ENCODE results near the gene GATAD2B. TPM values are rescaled to one million over a fixed set of nuclear protein-coding genes. Genes with fewer than 3 reads are reported as not detected.
A peak's percentile ranks its signal among the peaks of the same experiment; 100 is the strongest.
"Not testable (repeated sequence)": the region's sequence is repeated elsewhere in the genome, so short reads cannot be mapped to it uniquely, and the experiment has no call there.

GATAD2B gene
- total RNA-seq, 2 donors from 2014 or later = 58.7 to 102 TPM

DNA sequence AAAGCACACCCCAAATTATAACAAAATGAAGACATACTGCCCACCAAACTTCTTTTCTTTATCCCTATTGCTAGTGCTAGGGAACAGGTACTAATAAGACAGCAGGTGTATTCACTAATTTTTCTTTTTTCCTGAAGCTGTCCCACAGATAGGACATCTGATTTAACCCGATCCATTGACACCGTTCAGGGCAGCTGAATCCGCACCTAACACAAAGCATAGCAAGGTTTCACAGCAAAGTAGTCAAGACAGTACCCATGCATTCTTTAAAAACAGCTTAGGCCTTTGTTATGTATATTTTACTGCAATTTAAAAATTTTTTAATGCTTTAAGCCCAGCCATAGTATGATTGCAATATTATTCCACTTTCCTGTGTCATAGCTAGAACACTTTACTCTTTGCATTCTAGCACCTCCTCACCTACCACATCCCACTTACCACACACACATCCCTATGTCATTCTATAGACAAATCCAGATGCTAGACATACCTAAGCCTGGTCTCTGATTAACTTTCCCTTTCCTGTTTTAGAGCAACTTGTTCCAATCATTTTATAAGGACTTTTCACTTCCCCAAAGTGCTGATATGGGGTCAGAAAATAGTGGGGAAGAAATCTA lies 40.4 kb downstream of the GATAD2B start:
- ATAC-seq (peak in 1 of 2 donors; percentile 50), DNase-seq (ENCODE audit: low spot score in 2 of 2) (no peak)
- no peak overlapping the region for H3K27ac Mint-ChIP-seq
- no peaks in the 10 kb centered on the region for H3K36me3 Mint-ChIP-seq
- no peaks in the 10 kb centered on the region for H3K9me3 Mint-ChIP-seq

DNA sequence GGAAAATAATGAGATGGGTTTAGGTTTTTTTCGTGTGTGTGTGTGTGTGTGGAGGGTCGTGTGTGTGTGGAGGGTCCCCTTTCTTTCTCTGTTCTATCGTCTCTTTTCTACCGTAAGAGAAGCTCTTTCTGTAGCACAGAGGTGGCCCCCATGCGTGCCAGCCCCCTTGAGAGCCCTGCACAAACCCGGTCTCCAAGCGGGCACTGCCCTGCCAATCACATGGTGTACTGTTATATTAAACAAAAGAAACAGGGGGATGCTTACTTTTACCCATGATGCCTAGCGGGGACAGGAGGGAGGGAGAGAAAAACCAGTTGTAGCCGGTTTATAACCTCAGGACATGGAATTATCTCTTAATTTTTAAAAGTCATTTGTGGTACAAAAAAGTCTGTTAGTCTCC lies 41.0 kb downstream of the GATAD2B start:
- ATAC-seq (no peak), DNase-seq (ENCODE audit: low spot score in 2 of 2) (no peak)
- Mint-ChIP-seq H3K9me3 (no peaks in the 10 kb centered on the region), H3K27ac (no peak overlapping the region), H3K36me3 (no peaks in the 10 kb centered on the region)

DNA sequence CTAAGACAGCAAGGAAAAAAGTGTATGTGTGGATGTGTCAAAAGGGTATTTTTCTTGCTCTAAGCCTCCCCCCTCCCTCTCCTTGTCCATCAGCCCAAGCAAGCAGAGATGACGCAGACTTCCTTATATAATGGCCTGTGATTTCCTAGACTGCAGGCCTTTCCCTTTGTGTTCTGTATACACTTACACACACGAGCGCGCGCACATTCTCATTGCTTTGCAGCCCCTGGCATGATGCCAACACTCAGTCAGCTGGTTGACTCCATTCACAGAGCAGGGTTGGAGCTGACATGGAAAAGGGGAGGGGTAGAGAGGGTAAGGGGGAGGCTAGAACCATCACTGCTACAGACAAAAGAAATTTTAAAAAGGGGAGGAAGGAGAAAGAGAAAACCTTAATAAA lies 41.8 kb downstream of the GATAD2B start:
- Mint-ChIP-seq H3K9me3 (no peaks in the 10 kb centered on the region), H3K36me3 (no peaks in the 10 kb centered on the region), H3K27ac (no peak overlapping the region)
- ATAC-seq (peak in 1 of 2 donors; percentile 50), DNase-seq (ENCODE audit: low spot score in 2 of 2) (no peak)

DNA sequence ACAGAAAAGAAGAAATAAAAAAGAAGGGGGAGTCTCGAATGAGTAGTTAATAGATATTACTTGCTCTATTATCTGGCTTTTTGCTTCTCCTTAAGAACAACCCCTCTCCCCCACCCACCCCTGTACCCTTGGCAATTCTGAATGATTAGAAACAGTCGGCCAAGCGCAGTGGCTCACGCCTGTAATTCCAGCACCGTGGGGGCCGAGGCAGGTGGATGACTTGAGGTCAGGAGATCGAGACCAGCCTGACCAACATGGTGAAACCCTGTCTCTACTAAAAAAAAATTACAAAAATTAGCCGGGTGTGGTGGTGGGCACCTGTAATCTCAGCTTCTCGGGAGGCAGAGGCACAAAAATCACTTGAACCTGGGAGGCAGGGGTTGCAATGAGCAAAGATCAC lies 42.7 kb downstream of the GATAD2B start:
- ATAC-seq = no peak
- H3K36me3 Mint-ChIP-seq = peaks cover 0 to 5% of the 10 kb centered on the region in 2 donors
- H3K27ac Mint-ChIP-seq = no peak overlapping the region
- no peak for DNase-seq (ENCODE audit: low spot score in 2 of 2)
- H3K9me3 Mint-ChIP-seq = no peaks in the 10 kb centered on the region

DNA sequence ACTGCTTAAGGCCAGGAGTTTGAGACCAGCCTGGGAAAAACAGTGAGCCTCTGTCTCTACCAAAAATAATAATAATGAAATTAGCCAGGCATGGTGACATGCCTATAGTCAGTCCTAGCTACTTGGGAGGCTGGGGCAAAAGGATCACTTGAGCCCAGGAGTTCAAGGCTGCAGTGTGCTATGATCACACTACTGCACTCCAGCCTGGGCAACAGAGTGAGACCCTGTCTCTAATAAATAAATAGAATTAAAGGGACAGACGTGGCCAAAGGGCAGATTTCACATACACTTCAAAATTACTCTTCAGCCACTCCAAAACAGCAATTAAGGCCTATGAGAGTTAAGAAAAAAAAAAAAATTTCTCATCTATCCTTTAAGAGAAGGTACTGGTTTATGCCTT lies 45.7 kb downstream of the GATAD2B start:
- ATAC-seq = no peak
- peaks cover 0 to 6% of the 10 kb centered on the region in 2 donors for H3K36me3 Mint-ChIP-seq
- DNase-seq (ENCODE audit: low spot score in 2 of 2) = no peak
- H3K27ac Mint-ChIP-seq = peak overlapping the region in 1 of 2 donors; percentile 44
- no peaks in the 10 kb centered on the region for H3K9me3 Mint-ChIP-seq

DNA sequence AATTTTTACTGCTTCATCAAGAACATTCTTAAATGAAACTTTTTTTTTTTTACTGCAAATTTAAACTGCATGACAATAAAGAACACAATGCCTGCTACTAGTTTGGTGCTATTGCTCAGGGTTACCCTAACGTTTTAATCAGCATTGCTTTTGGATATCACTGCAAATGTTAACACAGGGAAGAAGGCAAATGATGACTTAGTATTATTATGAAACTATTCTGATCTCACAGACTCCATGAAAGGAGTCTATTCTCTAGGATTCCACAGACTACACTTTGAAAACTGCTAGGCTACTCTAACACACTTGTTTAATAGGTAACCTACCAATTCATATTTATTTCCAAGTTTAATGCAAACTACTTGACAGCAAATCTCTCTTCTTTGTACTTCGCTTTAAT lies 49.8 kb downstream of the GATAD2B start:
- Mint-ChIP-seq H3K36me3 (peaks cover 0 to 6% of the 10 kb centered on the region in 2 donors), H3K9me3 (no peaks in the 10 kb centered on the region), H3K27ac (no peak overlapping the region)
- no peak for ATAC-seq
- DNase-seq (ENCODE audit: low spot score in 2 of 2) = no peak

DNA sequence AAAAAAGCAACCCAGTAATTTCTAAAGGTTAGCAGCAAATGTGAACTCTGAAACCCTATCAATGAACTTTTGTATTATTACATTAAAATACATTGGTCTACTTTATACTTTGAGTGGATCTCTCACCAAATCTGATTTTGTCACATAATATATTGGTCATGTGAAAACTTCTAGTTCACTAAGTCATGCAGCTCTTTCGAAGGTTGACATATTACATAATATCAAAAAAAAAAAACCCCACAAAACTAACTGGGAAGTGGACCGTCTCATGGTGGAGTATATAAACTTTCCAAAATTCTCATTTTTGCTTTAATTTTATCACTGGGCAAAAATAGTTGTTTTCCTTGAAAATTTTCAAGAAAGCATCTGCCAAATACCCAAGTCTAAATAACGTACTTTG lies 50.4 kb downstream of the GATAD2B start:
- Mint-ChIP-seq H3K36me3 (peaks cover 0 to 6% of the 10 kb centered on the region in 2 donors), H3K27ac (no peak overlapping the region), H3K9me3 (no peaks in the 10 kb centered on the region)
- ATAC-seq = no peak
- DNase-seq (ENCODE audit: low spot score in 2 of 2) = no peak

DNA sequence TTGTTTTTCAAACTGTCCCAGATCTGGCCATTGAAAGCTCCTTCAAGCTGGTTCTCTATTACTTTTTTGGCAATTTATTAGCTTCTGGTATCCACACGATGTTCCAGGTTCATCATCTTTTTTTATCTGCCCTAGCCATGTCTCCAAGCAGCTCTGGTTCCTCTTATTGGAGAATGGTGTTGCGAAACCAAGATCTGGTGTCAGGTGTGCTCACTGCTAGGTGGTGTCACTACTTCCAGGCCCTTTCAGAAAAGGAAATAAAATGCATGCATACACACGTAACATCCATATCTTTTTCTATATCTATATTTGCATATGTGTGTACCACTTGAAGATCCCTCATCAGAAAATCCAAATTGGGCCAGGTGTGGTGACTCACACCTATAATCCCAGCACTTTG lies 53.3 kb downstream of the GATAD2B start:
- H3K9me3 Mint-ChIP-seq = no peaks in the 10 kb centered on the region
- no peaks in the 10 kb centered on the region for H3K36me3 Mint-ChIP-seq
- DNase-seq (ENCODE audit: low spot score in 2 of 2) (no peak), ATAC-seq (no peak)
- no peak overlapping the region for H3K27ac Mint-ChIP-seq

DNA sequence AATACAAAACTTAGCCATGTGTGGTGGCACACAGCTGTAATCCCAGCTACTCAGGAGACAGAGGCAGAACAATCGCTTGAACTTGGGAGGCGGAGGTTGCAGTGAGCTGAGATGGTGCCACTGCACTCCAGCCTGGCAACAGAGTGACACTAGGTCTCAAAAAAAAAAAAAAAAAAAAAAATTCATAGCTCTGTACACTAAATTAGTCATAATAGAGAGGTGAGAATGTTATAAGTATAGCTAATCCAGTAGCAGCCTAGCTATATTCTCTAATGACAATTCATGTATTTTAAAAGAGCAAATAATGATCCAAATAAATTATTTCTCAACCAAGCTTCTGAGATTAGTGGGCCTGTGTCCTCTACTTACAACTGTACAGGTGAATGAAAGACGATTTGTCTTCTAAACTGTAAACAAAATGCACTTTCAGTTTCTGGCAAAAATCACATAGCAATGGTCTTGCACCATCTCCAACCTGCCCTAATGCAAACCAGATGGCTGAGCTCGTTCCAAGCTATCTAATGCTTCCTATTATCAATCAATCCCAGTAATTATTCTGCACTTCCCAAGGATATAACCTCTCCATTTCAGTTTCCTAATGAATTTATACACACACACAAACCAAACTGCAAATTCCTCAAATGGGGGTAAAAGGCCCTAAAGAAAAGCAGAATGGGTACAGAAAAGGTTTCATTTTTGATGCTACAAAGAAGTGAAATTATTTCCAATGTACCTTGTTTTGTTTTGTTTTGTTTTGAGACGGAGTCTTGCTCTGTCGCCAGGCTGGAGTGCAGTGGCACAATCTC lies 56.5 kb downstream of the GATAD2B start:
- H3K27ac Mint-ChIP-seq = no peak overlapping the region

DNA sequence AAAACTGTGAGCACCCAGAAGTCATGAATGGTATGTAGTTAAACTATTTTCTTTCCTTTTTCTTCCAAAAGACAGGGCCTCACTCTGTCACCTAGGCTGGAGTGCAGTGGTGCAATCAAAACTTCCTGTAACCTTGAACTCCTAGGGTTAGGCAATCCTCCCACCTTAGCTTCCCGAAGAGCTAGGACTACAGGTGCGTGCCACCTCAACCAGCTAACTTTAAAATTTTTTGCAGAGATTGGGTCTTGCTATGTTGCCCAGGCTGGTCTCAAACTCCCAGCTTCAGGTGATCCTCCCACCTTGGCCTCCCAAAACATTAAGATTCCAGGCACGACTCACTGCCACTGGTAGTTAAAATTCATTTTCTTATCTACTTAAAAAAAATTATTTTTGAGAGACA lies 62.5 kb downstream of the GATAD2B start:
- no peak for DNase-seq (ENCODE audit: low spot score in 2 of 2)

More for the DNA sequence above, 56.5 kb downstream of the GATAD2B start:
- ATAC-seq (peak in 1 of 2 donors; percentile 50), DNase-seq (ENCODE audit: low spot score in 2 of 2) (no peak)
- H3K36me3 Mint-ChIP-seq = no peaks in the 10 kb centered on the region
- H3K9me3 Mint-ChIP-seq = no peaks in the 10 kb centered on the region

DNA sequence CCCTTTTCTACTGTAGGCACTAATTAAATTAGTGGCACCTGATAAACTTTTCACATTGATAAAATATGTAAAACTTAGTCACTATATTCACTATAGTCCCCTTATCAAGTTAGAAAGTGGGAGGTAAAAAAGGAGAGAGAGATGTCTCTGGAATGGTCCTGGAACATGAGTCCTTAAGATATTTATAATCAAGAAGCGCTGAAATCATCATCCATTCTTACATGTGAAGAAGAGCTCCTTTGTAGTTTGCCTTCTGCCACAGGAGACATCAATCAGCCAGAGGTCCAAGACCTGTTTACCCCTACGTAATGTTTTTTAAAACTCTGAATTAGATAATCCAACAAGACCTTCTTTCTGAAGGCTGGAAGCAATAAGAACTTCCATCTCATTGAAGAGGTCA lies 65.3 kb downstream of the GATAD2B start:
- Mint-ChIP-seq H3K27ac (peak overlapping the region in 1 of 2 donors; percentile 16), H3K36me3 (peaks cover 0 to 15% of the 10 kb centered on the region in 2 donors), H3K9me3 (no peaks in the 10 kb centered on the region)
- DNase-seq (ENCODE audit: low spot score in 2 of 2) (no peak), ATAC-seq (no peak)

More for the DNA sequence above, 62.5 kb downstream of the GATAD2B start:
- H3K27ac Mint-ChIP-seq = no peak overlapping the region
- no peak for ATAC-seq
- no peaks in the 10 kb centered on the region for H3K9me3 Mint-ChIP-seq
- H3K36me3 Mint-ChIP-seq = peaks cover 0 to 9% of the 10 kb centered on the region in 2 donors

DNA sequence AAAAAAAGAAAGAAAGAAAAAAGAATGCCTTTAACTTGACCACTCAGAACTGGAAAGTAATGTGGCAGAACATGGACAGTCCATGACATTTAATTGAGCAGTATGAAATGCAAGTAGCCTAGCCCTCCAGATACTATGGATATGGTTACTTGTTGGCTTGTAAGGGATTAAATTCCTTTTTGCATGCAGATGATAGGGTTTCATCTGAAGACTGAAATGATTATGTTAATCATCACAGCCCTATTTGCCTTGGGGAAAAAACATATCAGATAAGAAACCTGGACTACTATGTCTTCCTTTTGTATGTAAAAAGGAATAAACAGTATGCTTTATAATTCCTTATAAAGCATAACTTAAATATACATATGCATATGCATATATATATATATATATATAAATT lies 66.0 kb downstream of the GATAD2B start:
- ATAC-seq = no peak
- no peak overlapping the region for H3K27ac Mint-ChIP-seq
- H3K36me3 Mint-ChIP-seq = peaks cover 0 to 15% of the 10 kb centered on the region in 2 donors

DNA sequence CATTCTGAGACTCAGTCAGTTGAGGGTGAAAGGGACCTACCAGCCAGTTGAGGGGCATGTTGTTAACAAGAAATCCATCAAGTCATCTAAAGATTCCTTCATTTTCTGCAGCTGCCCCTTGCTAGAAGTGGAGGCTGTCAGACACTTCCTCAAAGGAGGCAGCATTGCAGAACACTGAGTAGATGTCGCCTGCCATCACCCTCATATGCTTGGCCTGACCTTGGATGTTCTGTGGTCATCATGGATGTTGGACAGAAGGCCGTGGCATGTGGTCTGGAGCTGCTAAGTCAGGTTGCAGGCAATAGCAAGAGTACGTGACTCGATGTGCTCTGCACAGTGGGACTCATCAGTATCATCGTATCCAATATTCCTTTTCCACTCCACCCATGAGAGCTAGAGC lies 70.6 kb downstream of the GATAD2B start:
- peak overlapping the region in 1 of 2 donors; percentile 40 for H3K27ac Mint-ChIP-seq
- DNase-seq (ENCODE audit: low spot score in 2 of 2) = no peak
- no peak for ATAC-seq
- peaks cover 0 to 15% of the 10 kb centered on the region in 2 donors for H3K36me3 Mint-ChIP-seq
- no peaks in the 10 kb centered on the region for H3K9me3 Mint-ChIP-seq

More for the DNA sequence above, 66.0 kb downstream of the GATAD2B start:
- H3K9me3 Mint-ChIP-seq = no peaks in the 10 kb centered on the region
- DNase-seq (ENCODE audit: low spot score in 2 of 2) = no peak

DNA sequence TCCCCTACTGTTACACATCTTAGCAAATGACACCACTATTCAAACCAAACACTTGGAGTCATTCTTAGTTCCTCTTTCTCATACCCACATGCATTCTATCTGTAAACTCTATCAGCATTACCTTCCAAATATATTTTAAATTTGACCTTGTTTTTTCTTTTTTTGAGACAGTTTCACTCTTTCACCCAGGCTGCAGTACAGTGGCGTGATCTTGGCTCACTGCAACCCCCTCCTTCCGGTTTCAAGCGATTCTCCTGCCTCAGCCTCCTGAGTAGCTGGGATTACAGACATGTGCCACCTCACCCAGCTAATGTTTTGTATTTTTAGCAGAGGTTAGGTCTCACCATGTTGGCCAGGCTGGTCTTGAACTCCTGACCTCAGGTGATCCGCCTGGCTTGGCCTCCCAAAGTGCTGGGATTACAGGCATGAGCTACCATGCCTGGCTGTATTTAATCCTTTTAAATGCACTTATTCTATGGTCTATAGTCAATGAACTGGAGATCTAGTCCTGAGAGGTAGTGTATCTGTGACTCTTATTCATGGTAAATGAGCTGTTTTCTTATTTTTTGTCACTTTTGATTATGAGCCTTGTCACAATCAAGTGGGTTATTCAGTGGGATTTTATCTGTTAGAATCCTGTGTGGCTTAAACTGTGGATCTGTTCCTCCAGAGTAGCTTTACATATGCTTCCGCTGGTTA lies 73.1 kb downstream of the GATAD2B start:
- Mint-ChIP-seq H3K36me3 (peaks cover 0 to 6% of the 10 kb centered on the region in 2 donors), H3K9me3 (no peaks in the 10 kb centered on the region), H3K27ac (peak overlapping the region; percentile 83 to 92)
- DNase-seq (ENCODE audit: low spot score in 2 of 2) = peak in 1 of 2 donors; percentile 11
- peak; percentile 63 to 64 for ATAC-seq

DNA sequence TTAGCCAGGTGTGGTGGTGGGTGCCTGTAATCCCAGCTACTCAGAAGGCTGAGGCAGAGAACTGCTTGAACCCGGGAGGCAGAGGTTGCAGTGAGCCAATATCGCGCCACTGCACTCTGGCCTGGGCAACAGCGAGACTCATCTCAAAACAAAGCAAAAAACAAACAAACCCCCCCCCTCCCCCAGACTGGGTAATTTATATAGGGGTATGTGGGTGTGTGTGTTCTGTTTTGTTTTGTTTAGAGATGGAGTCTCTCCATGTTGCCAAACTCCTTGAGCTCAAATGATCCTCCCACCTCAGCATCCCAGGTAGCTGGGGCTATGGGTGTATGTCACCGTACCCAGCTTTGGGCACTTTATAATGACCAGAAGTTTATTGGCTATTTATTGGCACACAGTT lies 74.0 kb downstream of the GATAD2B start:
- peaks cover 0 to 8% of the 10 kb centered on the region in 2 donors for H3K36me3 Mint-ChIP-seq
- no peak for DNase-seq (ENCODE audit: low spot score in 2 of 2)
- ATAC-seq = no peak
- H3K27ac Mint-ChIP-seq = peak overlapping the region in 1 of 2 donors; percentile 83
- H3K9me3 Mint-ChIP-seq = peaks cover 0 to 2% of the 10 kb centered on the region in 2 donors

DNA sequence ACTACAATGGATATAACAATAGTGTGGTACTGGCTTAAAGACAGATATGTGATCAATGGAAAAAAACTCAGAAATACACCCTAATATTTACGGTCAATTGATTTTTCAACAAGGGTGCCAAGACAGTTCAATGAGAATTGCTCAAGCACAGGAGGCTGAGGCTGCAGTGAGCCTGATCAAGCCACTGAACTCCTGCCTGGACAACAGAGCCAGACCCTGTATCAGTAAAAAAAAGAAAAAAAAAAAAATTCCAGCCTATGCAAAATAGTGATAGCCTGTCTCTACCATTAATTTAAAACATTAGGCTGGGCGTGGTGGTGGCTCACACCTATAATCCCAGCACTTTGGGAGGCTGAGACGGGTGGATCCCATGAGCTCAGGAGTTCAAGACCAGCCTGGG lies 77.6 kb downstream of the GATAD2B start:
- no peak for ATAC-seq
- Mint-ChIP-seq H3K9me3 (peaks cover 0 to 5% of the 10 kb centered on the region in 2 donors), H3K36me3 (peaks cover 0 to 8% of the 10 kb centered on the region in 2 donors), H3K27ac (no peak overlapping the region)
- no peak for DNase-seq (ENCODE audit: low spot score in 2 of 2)

DNA sequence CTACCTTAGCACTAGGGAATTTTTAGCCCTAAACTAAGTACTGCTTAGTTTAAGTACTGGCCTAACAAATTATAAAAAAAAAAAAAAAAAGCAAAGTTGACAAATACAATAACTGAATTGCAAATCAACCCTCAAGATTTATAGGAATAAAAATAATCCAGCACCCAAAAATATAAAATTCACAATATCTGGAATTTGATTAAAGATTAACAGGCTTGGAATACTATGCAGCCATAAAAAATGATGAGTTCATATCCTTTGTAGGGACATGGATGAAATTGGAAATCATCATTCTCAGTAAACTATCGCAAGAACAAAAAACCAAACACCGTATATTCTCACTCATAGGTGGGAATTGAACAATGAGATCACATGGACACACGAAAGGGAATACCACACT lies 78.4 kb downstream of the GATAD2B start:
- not testable (repeated sequence) for H3K9me3 Mint-ChIP-seq; H3K27ac Mint-ChIP-seq; DNase-seq (ENCODE audit: low spot score in 2 of 2); H3K36me3 Mint-ChIP-seq; ATAC-seq

All from activated naive CD4-positive, alpha-beta T cell treated with anti-CD3 and anti-CD28 coated beads, Interleukin-2, amount 50 U/mL, for 72 hours (primary cell).